Vein endothelial cell (primary cell): ENCODE results near the gene IDI2. TPM values are rescaled to one million over a fixed set of nuclear protein-coding genes. Genes with fewer than 3 reads are reported as not detected.

Experiments used
- total RNA-seq: library from RNA; depleted of rRNA; stranded (reverse); fragments of >200 nt; gene quantifications from 2 replicates; pipeline ENCODE4 v1.2.3, GENCODE V29; 2012

IDI2 gene
- not detected in 2 replicates for total RNA-seq

GRCh38 chr10:1025683-1026082, at the start of gene IDI2:
TSS of gene IDI2 (minus strand) at chr10:1025859. CDS start at chr10:1024723, 1,136 bp downstream.

GRCh38 chr10:1056326-1057105, 30.9 kb upstream of the IDI2 start, which contains the start of gene WDR37:
TSS of gene WDR37 (plus strand) at chr10:1056385. CDS start at chr10:1072156, 15,771 bp downstream.

GRCh38 chr10:1048732-1049424, 23.2 kb upstream of the IDI2 start, which contains the start of gene IDI1:
TSS of gene IDI1 (minus strand) at chr10:1049119. CDS start at chr10:1049003, 116 bp downstream.

GRCh38 chr10:987870-988666, 37.6 kb downstream of the IDI2 start, which contains the start of gene GTPBP4:
TSS of gene GTPBP4 (plus strand) at chr10:988434. CDS start at chr10:988480, 46 bp downstream.

Other genes with a start within 250 kb of the IDI2 start
- gene LARP4B, start 94.2 kb downstream of the IDI2 start, total RNA-seq, result 61.7 and 63.3 TPM in 2 replicates
- 36.3 and 38.6 TPM in 2 replicates for gene GTPBP4, start 37.4 kb downstream of the IDI2 start, total RNA-seq
- gene IDI1, start 23.3 kb upstream of the IDI2 start, total RNA-seq, result 22.2 and 57.4 TPM in 2 replicates
- gene WDR37, start 30.5 kb upstream of the IDI2 start, total RNA-seq, result 28.4 and 34.6 TPM in 2 replicates